Parathyroid adenoma (tissue), 2 donors: ENCODE results near the gene HDAC4.

Experiments used
- H2AFZ ChIP-seq: fragments of 300-600 bp; sonication (generic); one replicate; pipeline ENCODE4 v1.7.0; 2017; ENCODE audit warnings: antibody characterized with exemption, mild to moderate bottlenecking
- H3K27ac ChIP-seq: fragments of 300-600 bp; sonication (generic); one replicate; pipeline ENCODE4 v1.7.0; 2017
- H3K27me3 ChIP-seq: fragments of 300-600 bp; sonication (generic); one replicate; pipeline ENCODE4 v1.7.0; 2017; ENCODE audit warnings: low read length; ENCODE audit not compliant: control insufficient read depth, insufficient read depth
- H3K36me3 ChIP-seq: fragments of 300-600 bp; sonication (generic); one replicate; pipeline ENCODE4 v1.7.0; 2017; ENCODE audit warnings: low read length; ENCODE audit not compliant: control insufficient read depth, insufficient read depth
- H3K4me1 ChIP-seq: fragments of 300-600 bp; sonication (generic); one replicate; pipeline ENCODE4 v1.7.0; 2017; ENCODE audit warnings: control low read depth
- H3K4me2 ChIP-seq: fragments of 300-600 bp; sonication (generic); one replicate; pipeline ENCODE4 v1.7.0; 2017; ENCODE audit warnings: low read length
- H3K4me3 ChIP-seq: fragments of 300-600 bp; sonication (generic); one replicate; pipeline ENCODE4 v1.7.0; 2017; ENCODE audit warnings: low read depth, low read length
- H3K79me2 ChIP-seq: fragments of 300-600 bp; sonication (generic); one replicate; pipeline ENCODE4 v1.7.0; 2017; ENCODE audit warnings: control low read depth
- H3K9ac ChIP-seq: fragments of 300-600 bp; sonication (generic); one replicate; pipeline ENCODE4 v1.7.0; 2017; ENCODE audit warnings: mild to moderate bottlenecking
- H3K9me3 ChIP-seq: fragments of 300-600 bp; sonication (generic); one replicate; pipeline ENCODE4 v1.7.0; 2017; ENCODE audit warnings: low read length; ENCODE audit not compliant: control insufficient read depth
- CTCF ChIP-seq: fragments of 300-600 bp; sonication (generic); IDR thresholded peaks from one replicate; pipeline ENCODE4 v1.7.0; 2017; ENCODE audit warnings: antibody characterized with exemption, mild to moderate bottlenecking
- donor health status: primary hyperparathyroidism.

Gene HDAC4

DNA sequence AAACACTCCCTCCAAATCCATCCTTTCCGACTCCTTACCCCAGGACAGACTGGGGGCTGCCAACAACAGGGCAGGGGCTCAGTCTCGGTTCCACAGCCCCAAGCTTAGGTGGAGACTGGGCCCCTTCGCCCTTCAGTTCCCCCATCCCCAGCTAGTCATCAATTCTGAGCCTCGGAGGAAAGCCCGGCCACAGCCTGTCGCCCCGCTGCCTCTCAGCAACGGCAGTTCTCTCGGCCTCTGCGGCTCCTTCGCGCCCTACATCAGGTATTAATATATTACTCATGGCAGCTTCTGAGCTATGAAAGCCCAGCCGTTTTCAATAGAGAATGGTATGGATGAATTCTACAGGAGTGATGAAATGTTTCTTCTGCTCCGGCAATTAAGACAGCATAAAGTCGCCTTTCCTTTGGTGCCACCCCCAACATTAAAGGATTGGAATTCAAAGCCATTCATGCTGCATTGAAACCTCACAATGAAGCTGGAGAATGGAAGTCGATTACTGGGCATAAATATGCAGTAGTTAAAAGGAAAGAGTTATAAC lies 2.8 kb downstream of the HDAC4 start:
- Histone ChIP-seq H3K9me3 (no peaks in the 10 kb centered on the region), H2AFZ (no peak overlapping the region), H3K27me3 (no peaks in the 10 kb centered on the region), H3K4me2 (no peak overlapping the region), H3K4me1 (no peaks in the 10 kb centered on the region), H3K36me3 (no peaks in the 10 kb centered on the region), H3K9ac (no peak overlapping the region), H3K27ac (no peak overlapping the region), H3K4me3 (no peak overlapping the region), H3K79me2 (peaks cover 9% of the 10 kb centered on the region)
- TF ChIP-seq CTCF = no peak

DNA sequence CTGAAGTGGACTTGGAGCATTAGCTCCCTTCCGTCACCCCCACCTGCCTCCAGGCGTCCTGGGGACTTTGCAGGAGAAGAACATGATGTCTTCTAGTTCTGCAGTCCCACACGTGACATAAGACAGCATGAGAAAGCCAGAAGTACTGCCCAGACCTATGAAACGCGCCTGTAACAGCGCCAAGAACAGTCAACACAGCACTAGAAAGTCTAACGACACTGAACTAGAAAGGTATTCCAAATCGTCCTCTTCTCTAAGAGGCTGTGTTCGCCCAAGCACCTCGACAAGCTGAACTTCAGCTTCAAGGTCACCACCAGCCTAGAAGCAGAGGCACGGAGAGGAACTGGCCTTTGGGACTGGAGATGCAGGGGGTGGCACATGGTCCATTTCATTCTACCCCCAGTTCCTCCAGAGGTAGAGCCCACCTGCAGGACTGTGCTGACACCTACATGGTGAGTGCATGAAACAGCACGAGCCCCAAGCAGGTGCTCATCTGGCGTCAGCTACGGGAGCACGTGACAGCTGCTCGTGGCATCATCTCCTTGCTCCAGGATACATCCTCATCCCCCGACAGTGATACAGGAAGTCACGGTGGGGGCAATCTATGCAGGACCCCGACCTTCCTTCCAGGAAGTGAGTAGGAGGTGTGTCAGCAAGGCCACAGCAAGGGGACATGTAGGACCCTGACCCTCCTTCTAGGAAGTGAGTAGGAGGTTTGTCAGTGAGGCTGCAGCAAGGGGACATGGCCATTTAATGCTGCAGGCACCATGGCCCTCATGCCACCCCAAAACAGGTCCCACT lies 3.7 kb downstream of the HDAC4 start:
- H3K27ac ChIP-seq = no peak overlapping the region
- no peak overlapping the region for H3K4me3 ChIP-seq
- no peaks in the 10 kb centered on the region for H3K36me3 ChIP-seq
- no peak overlapping the region for H2AFZ ChIP-seq
- H3K9ac ChIP-seq = no peak overlapping the region
- H3K4me1 ChIP-seq = no peaks in the 10 kb centered on the region
- no peak for TF ChIP-seq CTCF
- H3K4me2 ChIP-seq = no peak overlapping the region
- no peaks in the 10 kb centered on the region for H3K9me3 ChIP-seq
- peaks cover 13% of the 10 kb centered on the region for H3K79me2 ChIP-seq
- H3K27me3 ChIP-seq = no peaks in the 10 kb centered on the region

DNA sequence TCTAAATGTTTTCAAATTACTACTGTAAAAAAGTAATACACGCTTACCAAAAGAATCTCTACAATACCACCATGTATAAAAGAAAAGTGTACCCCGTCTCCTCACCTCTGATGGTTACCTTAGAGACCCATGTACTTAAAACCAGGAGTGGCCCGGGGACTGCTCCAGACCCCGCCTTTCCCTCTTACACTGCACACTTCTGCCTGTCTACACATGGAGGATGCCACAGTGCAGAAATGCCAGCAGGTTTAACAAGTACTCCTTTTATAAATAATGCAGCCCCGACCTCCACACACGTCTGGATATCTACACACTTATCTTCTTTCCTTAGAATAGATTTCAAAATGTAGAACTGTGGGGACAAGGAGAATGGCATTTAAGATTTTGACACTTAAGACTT lies 5.3 kb downstream of the HDAC4 start:
- no peaks in the 10 kb centered on the region for H3K4me1 ChIP-seq
- no peaks in the 10 kb centered on the region for H3K36me3 ChIP-seq
- no peak overlapping the region for H2AFZ ChIP-seq
- H3K4me2 ChIP-seq = no peak overlapping the region
- no peak overlapping the region for H3K9ac ChIP-seq
- peaks cover 22% of the 10 kb centered on the region for H3K79me2 ChIP-seq
- H3K27me3 ChIP-seq = no peaks in the 10 kb centered on the region
- H3K4me3 ChIP-seq = no peak overlapping the region
- H3K27ac ChIP-seq = no peak overlapping the region
- TF ChIP-seq CTCF = no peak
- H3K9me3 ChIP-seq = no peaks in the 10 kb centered on the region

DNA sequence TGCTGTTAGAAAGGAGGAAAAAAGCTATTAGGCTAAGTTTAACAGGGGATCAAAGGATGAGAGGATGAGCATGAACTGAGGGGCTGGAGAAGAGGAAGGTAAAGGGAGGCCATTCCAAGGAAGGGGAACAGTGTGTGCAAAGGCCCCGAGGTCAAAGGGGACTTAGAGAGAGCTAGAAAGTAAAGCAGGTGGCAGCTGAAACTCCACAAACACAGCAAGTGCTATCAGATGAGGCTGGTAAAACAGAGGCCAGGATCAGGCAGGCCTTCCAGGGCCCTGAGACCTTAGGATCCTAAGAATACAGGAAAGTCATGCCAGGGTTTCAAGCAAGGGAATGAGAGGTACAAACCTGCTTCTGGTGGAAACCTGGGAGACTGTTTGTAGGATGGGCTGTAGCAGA lies 5.8 kb downstream of the HDAC4 start:
- Histone ChIP-seq H3K9ac (no peak overlapping the region), H3K4me3 (no peak overlapping the region), H2AFZ (no peak overlapping the region), H3K36me3 (no peaks in the 10 kb centered on the region), H3K27me3 (no peaks in the 10 kb centered on the region), H3K79me2 (peaks cover 22% of the 10 kb centered on the region), H3K4me1 (no peaks in the 10 kb centered on the region), H3K9me3 (no peaks in the 10 kb centered on the region), H3K4me2 (no peak overlapping the region), H3K27ac (no peak overlapping the region)
- no peak for TF ChIP-seq CTCF
